SK-N-SH (cell line): Measurements from ENCODE around the gene RAI14.

Experiments
- MXI1 ChIP-seq: IDR thresholded peaks from 2 replicates; pipeline ENCODE4 v1.6.1; 2012; ENCODE audit warnings: mild to moderate bottlenecking, low read depth, low read length, improper control_type of control experiment
- TF ChIP-seq, protein P1 (sequence below): IDR thresholded peaks from 2 replicates; pipeline ENCODE4 v1.4.0; 2012; ENCODE audit warnings: low read depth, borderline replicate concordance
- TF ChIP-seq, protein P2 (sequence below): fragments of 200-600 bp; sonication (generic); IDR thresholded peaks from 2 replicates; pipeline ENCODE4 v1.6.1; 2017; ENCODE audit warnings: antibody characterized with exemption, mild to moderate bottlenecking, moderate library complexity
- TF ChIP-seq, protein P3 (sequence below): IDR thresholded peaks from 2 replicates; pipeline ENCODE4 v1.6.1; 2012; ENCODE audit warnings: mild to moderate bottlenecking, low read depth, low read length, moderate library complexity

DNA sequence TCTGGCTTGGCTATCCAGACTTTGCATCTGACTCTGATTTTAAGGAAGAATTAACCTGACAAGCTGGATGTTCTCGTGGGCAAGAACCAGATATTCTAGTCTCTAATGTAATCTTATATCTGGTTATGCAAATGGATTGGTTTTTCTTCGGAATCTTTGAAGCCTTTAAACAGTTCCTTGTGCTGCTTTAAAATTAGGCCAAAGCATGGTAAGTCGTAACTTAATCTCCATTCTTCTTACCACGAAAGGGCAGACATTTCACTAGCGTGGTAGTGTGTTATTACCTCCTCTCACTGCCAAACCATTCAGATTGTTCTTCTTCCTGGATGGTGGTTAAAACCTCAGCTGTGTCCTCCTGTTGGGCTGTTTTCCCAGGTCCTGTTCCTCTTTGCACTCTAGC lies 148.8 kb downstream of the RAI14 start:
- TF ChIP-seq, protein P1, sequence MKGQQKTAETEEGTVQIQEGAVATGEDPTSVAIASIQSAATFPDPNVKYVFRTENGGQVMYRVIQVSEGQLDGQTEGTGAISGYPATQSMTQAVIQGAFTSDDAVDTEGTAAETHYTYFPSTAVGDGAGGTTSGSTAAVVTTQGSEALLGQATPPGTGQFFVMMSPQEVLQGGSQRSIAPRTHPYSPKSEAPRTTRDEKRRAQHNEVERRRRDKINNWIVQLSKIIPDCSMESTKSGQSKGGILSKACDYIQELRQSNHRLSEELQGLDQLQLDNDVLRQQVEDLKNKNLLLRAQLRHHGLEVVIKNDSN: no peak
- TF ChIP-seq, protein P2, sequence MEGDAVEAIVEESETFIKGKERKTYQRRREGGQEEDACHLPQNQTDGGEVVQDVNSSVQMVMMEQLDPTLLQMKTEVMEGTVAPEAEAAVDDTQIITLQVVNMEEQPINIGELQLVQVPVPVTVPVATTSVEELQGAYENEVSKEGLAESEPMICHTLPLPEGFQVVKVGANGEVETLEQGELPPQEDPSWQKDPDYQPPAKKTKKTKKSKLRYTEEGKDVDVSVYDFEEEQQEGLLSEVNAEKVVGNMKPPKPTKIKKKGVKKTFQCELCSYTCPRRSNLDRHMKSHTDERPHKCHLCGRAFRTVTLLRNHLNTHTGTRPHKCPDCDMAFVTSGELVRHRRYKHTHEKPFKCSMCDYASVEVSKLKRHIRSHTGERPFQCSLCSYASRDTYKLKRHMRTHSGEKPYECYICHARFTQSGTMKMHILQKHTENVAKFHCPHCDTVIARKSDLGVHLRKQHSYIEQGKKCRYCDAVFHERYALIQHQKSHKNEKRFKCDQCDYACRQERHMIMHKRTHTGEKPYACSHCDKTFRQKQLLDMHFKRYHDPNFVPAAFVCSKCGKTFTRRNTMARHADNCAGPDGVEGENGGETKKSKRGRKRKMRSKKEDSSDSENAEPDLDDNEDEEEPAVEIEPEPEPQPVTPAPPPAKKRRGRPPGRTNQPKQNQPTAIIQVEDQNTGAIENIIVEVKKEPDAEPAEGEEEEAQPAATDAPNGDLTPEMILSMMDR: no peak
- TF ChIP-seq, protein P3, sequence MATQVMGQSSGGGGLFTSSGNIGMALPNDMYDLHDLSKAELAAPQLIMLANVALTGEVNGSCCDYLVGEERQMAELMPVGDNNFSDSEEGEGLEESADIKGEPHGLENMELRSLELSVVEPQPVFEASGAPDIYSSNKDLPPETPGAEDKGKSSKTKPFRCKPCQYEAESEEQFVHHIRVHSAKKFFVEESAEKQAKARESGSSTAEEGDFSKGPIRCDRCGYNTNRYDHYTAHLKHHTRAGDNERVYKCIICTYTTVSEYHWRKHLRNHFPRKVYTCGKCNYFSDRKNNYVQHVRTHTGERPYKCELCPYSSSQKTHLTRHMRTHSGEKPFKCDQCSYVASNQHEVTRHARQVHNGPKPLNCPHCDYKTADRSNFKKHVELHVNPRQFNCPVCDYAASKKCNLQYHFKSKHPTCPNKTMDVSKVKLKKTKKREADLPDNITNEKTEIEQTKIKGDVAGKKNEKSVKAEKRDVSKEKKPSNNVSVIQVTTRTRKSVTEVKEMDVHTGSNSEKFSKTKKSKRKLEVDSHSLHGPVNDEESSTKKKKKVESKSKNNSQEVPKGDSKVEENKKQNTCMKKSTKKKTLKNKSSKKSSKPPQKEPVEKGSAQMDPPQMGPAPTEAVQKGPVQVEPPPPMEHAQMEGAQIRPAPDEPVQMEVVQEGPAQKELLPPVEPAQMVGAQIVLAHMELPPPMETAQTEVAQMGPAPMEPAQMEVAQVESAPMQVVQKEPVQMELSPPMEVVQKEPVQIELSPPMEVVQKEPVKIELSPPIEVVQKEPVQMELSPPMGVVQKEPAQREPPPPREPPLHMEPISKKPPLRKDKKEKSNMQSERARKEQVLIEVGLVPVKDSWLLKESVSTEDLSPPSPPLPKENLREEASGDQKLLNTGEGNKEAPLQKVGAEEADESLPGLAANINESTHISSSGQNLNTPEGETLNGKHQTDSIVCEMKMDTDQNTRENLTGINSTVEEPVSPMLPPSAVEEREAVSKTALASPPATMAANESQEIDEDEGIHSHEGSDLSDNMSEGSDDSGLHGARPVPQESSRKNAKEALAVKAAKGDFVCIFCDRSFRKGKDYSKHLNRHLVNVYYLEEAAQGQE: no peak
- TF ChIP-seq MXI1: no peak
